ENCODE measurements around the gene HOXA11.

DNA sequence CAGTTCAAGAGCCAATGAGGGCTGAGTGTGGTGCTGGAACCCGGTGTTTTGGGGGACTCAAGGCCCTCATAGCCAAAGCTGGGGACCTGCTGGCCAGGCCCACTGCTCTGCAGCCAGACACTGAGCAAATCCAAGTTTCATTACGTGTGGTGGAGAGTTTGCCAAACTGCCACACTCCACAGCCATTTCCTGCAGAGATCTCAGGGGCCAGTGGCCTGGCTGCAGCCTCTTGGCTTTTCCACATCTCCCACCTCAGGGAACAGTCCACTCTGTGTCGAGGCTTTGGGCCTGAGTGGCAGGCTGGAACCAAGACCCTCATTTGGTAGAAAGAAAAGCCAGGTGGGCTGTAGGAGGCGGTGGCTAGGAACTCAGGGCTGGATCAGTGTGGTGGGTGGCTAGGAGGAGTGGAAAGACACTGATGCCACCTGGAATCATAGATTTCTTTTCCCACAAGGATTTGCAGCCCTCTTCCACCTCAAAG is 3.2 kb downstream of the HOXA11 start:
- no peak for TF ChIP-seq BHLHE40 (IDR thresholded peaks at IDR 0.05; ENCODE audit: borderline replicate concordance in 1 of 2, low read depth in 2 of 2, low read length in 1 of 2)
- no peak for TF ChIP-seq YY1 (IDR thresholded peaks at IDR 0.05; ENCODE audit: low read depth, low read length)
